Activated CD8-positive, alpha-beta memory T cell treated with anti-CD3 and anti-CD28 coated beads, Interleukin-2, amount 10 ng/mL, durations not matched to agents 7 days and 5 days (primary cell): ENCODE measurements around the gene RNF150. TPM values are rescaled to one million over a fixed set of nuclear protein-coding genes. Genes with fewer than 3 reads are reported as not detected.

Experiments used
- ATAC-seq: fragments of 150-1000 bp; cut with Tn5 transposase; one replicate; pipeline ENCODE4 v1.10.0; 2021; ENCODE audit warnings: moderate library complexity
- CTCF ChIA-PET: fragments of 350-600 bp; sonication (Branson Sonifier 250); formaldehyde crosslinking; loops from one replicate; lab custom pipeline; 2021; ENCODE audit warnings: antibody characterized with exemption; lab: Charles Lee
- DNase-seq: peaks from one replicate; pipeline ENCODE4 v3.0.0-alpha.2; 2020
- H3K27ac Mint-ChIP-seq: one replicate; pipeline ENCODE4 v1.8.0; 2021; ENCODE audit warnings: mild to moderate bottlenecking, mixed read lengths
- H3K27me3 Mint-ChIP-seq: one replicate; pipeline ENCODE4 v1.8.0; 2021; ENCODE audit warnings: mixed read lengths
- H3K36me3 Mint-ChIP-seq: one replicate; pipeline ENCODE4 v1.8.0; 2021; ENCODE audit warnings: mild to moderate bottlenecking, mixed read lengths
- H3K4me1 Mint-ChIP-seq: one replicate; pipeline ENCODE4 v1.8.0; 2021; ENCODE audit warnings: mixed read lengths
- H3K4me3 Mint-ChIP-seq: one replicate; pipeline ENCODE4 v1.8.0; 2021; ENCODE audit warnings: mild to moderate bottlenecking, moderate library complexity, mixed read lengths
- H3K9me3 Mint-ChIP-seq: one replicate; pipeline ENCODE4 v1.8.0; 2022; ENCODE audit warnings: low read depth, mixed read lengths
- total RNA-seq, 2 experiments: library from RNA; stranded (reverse); gene quantifications; one replicate each; pipeline ENCODE4 v1.2.3, GENCODE V29; 2021

The RNF150 gene
- total RNA-seq, 2 experiments from 2014 or later, result 0.05 TPM; not detected in 1

- H3K27ac Mint-ChIP-seq, result no peak overlapping the region
- CTCF ChIA-PET, result no interaction called here
- H3K4me3 Mint-ChIP-seq, result no peak overlapping the region
- H3K36me3 Mint-ChIP-seq, result no peaks in the 10 kb centered on the region
- no peaks in the 10 kb centered on the region for H3K9me3 Mint-ChIP-seq
- DNase-seq (no peak), ATAC-seq (no peak)
- H3K27me3 Mint-ChIP-seq, result peaks cover 11% of the 10 kb centered on the region
- no peaks in the 10 kb centered on the region for H3K4me1 Mint-ChIP-seq
Measured at GRCh38 chr4:141153751-141154510, 20.7 kb upstream of the RNF150 start.

GRCh38 chr4:141144207-141144606 lies 10.9 kb upstream of the RNF150 start:
- Mint-ChIP-seq H3K4me1 (no peaks in the 10 kb centered on the region), H3K4me3 (no peak overlapping the region), H3K9me3 (no peaks in the 10 kb centered on the region), H3K36me3 (no peaks in the 10 kb centered on the region), H3K27ac (no peak overlapping the region), H3K27me3 (peaks cover 8% of the 10 kb centered on the region)
- CTCF ChIA-PET, result no interaction called here
- DNase-seq, result no peak
- ATAC-seq, result no peak

GRCh38 chr4:141142423-141142822 lies 9.2 kb upstream of the RNF150 start:
- no peaks in the 10 kb centered on the region for H3K9me3 Mint-ChIP-seq
- no peak for ATAC-seq
- no peak for DNase-seq
- no peaks in the 10 kb centered on the region for H3K4me1 Mint-ChIP-seq
- peaks cover 12% of the 10 kb centered on the region for H3K27me3 Mint-ChIP-seq
- no peak overlapping the region for H3K27ac Mint-ChIP-seq
- CTCF ChIA-PET, result no interaction called here
- H3K4me3 Mint-ChIP-seq, result no peak overlapping the region
- no peaks in the 10 kb centered on the region for H3K36me3 Mint-ChIP-seq

- no peaks in the 10 kb centered on the region for H3K4me1 Mint-ChIP-seq
- CTCF ChIA-PET, result no interaction called here
- H3K27me3 Mint-ChIP-seq, result peaks cover 27% of the 10 kb centered on the region
- H3K36me3 Mint-ChIP-seq, result no peaks in the 10 kb centered on the region
- no peaks in the 10 kb centered on the region for H3K9me3 Mint-ChIP-seq
- DNase-seq, result no peak
- ATAC-seq, result no peak
- no peak overlapping the region for H3K27ac Mint-ChIP-seq
- H3K4me3 Mint-ChIP-seq, result no peak overlapping the region
Measured at GRCh38 chr4:141140391-141141200, 7.3 kb upstream of the RNF150 start.

GRCh38 chr4:141133999-141134995 lies 1.0 kb upstream of the RNF150 start:
- no peak overlapping the region for H3K27ac Mint-ChIP-seq
- H3K4me3 Mint-ChIP-seq, result no peak overlapping the region
- CTCF ChIA-PET, result interaction anchor here (1.4 kb wide), 1 partner anchor 12 kb away, joined by 3 read pairs; no protein-coding TSS in a partner anchor
- H3K36me3 Mint-ChIP-seq, result no peaks in the 10 kb centered on the region
- no peak for ATAC-seq
- DNase-seq, result no peak
- peaks cover 11% of the 10 kb centered on the region for H3K4me1 Mint-ChIP-seq
- H3K27me3 Mint-ChIP-seq, result peaks cover 73% of the 10 kb centered on the region
- no peaks in the 10 kb centered on the region for H3K9me3 Mint-ChIP-seq

GRCh38 chr4:141132709-141133145 lies 542 bp downstream of the RNF150 start:
- Mint-ChIP-seq H3K27ac (no peak overlapping the region), H3K27me3 (peaks cover 78% of the 10 kb centered on the region), H3K4me1 (peaks cover 11% of the 10 kb centered on the region), H3K36me3 (no peaks in the 10 kb centered on the region), H3K4me3 (peak overlapping the region; percentile 27), H3K9me3 (no peaks in the 10 kb centered on the region)
- peak; percentile 47 for ATAC-seq
- no peak for DNase-seq
- CTCF ChIA-PET, result no interaction called here

GRCh38 chr4:141132072-141132708 lies 1.1 kb downstream of the RNF150 start:
- no peak overlapping the region for H3K27ac Mint-ChIP-seq
- H3K36me3 Mint-ChIP-seq, result no peaks in the 10 kb centered on the region
- ATAC-seq, result peak; percentile 31
- peak overlapping the region; percentile 36 for H3K4me3 Mint-ChIP-seq
- no peaks in the 10 kb centered on the region for H3K9me3 Mint-ChIP-seq
- peaks cover 11% of the 10 kb centered on the region for H3K4me1 Mint-ChIP-seq
- no peak for DNase-seq
- peaks cover 76% of the 10 kb centered on the region for H3K27me3 Mint-ChIP-seq
- CTCF ChIA-PET, result no interaction called here

GRCh38 chr4:141131723-141132071 lies 1.6 kb downstream of the RNF150 start:
- no peak for ATAC-seq
- CTCF ChIA-PET, result no interaction called here

GRCh38 chr4:141130947-141131605 lies 2.2 kb downstream of the RNF150 start:
- H3K4me1 Mint-ChIP-seq, result peaks cover 11% of the 10 kb centered on the region
- ATAC-seq (no peak), DNase-seq (no peak)
- peaks cover 69% of the 10 kb centered on the region for H3K27me3 Mint-ChIP-seq
- no peak overlapping the region for H3K4me3 Mint-ChIP-seq
- CTCF ChIA-PET, result no interaction called here
- H3K36me3 Mint-ChIP-seq, result no peaks in the 10 kb centered on the region
- no peaks in the 10 kb centered on the region for H3K9me3 Mint-ChIP-seq
- no peak overlapping the region for H3K27ac Mint-ChIP-seq

More at GRCh38 chr4:141131723-141132071, 1.6 kb downstream of the RNF150 start:
- H3K9me3 Mint-ChIP-seq, result no peaks in the 10 kb centered on the region
- H3K27ac Mint-ChIP-seq, result no peak overlapping the region
- no peaks in the 10 kb centered on the region for H3K36me3 Mint-ChIP-seq
- peak overlapping the region; percentile 36 for H3K4me3 Mint-ChIP-seq
- DNase-seq, result no peak
- H3K4me1 Mint-ChIP-seq, result peaks cover 11% of the 10 kb centered on the region
- peaks cover 72% of the 10 kb centered on the region for H3K27me3 Mint-ChIP-seq

- no peak for ATAC-seq
- CTCF ChIA-PET, result no interaction called here
- Mint-ChIP-seq H3K9me3 (no peaks in the 10 kb centered on the region), H3K27ac (no peak overlapping the region), H3K4me1 (peaks cover 2% of the 10 kb centered on the region), H3K27me3 (peaks cover 40% of the 10 kb centered on the region), H3K36me3 (no peaks in the 10 kb centered on the region), H3K4me3 (no peak overlapping the region)
- no peak for DNase-seq
Measured at GRCh38 chr4:141127884-141128283, 5.4 kb downstream of the RNF150 start.

- Mint-ChIP-seq H3K27ac (no peak overlapping the region), H3K9me3 (no peaks in the 10 kb centered on the region), H3K36me3 (no peaks in the 10 kb centered on the region), H3K4me1 (no peaks in the 10 kb centered on the region), H3K4me3 (no peak overlapping the region), H3K27me3 (peaks cover 34% of the 10 kb centered on the region)
- DNase-seq (no peak), ATAC-seq (no peak)
- CTCF ChIA-PET, result no interaction called here
Measured at GRCh38 chr4:141126769-141127168, 6.5 kb downstream of the RNF150 start.

GRCh38 chr4:141124224-141124623 lies 9.0 kb downstream of the RNF150 start:
- Mint-ChIP-seq H3K27me3 (peaks cover 9% of the 10 kb centered on the region), H3K4me3 (no peak overlapping the region), H3K27ac (no peak overlapping the region), H3K36me3 (no peaks in the 10 kb centered on the region), H3K9me3 (no peaks in the 10 kb centered on the region), H3K4me1 (no peaks in the 10 kb centered on the region)
- CTCF ChIA-PET, result no interaction called here
- ATAC-seq (no peak), DNase-seq (no peak)
